H9 (cell line): ENCODE measurements around the gene SCRN3. TPM values are rescaled to one million over a fixed set of nuclear protein-coding genes. Genes with fewer than 3 reads are reported as not detected.

Experiments
- DNase-seq: peaks from one replicate; pipeline ENCODE4 v3.0.0-alpha.2; 2017
- H2AFZ ChIP-seq: one replicate; pipeline ENCODE4 v1.6.1; 2013; ENCODE audit warnings: mild to moderate bottlenecking, low read length, control low read depth, moderate library complexity
- H2AK5ac ChIP-seq: 2 replicates; pipeline ENCODE4 v1.6.1; 2013; ENCODE audit warnings: low read length, control low read depth, mixed read lengths; ENCODE audit not compliant: insufficient read length
- H2BK120ac ChIP-seq: one replicate; pipeline ENCODE4 v1.6.1; 2013; ENCODE audit warnings: low read depth, mild to moderate bottlenecking, low read length, control low read depth, inconsistent platforms; ENCODE audit not compliant: poor library complexity, severe bottlenecking
- H2BK12ac ChIP-seq: 2 replicates; pipeline ENCODE4 v1.6.1; 2013; ENCODE audit warnings: low read length, control low read depth, mixed read lengths, low read depth; ENCODE audit not compliant: insufficient read length
- H2BK15ac ChIP-seq: 2 replicates; pipeline ENCODE4 v1.6.1; 2013; ENCODE audit warnings: low read depth, low read length, control low read depth
- H2BK20ac ChIP-seq: one replicate; pipeline ENCODE4 v1.6.1; 2013; ENCODE audit warnings: low read depth, mild to moderate bottlenecking, low read length, control low read depth, inconsistent platforms; ENCODE audit not compliant: poor library complexity, severe bottlenecking
- H2BK5ac ChIP-seq: 2 replicates; pipeline ENCODE4 v1.6.1; 2013; ENCODE audit warnings: low read length, control low read depth, mixed read lengths; ENCODE audit not compliant: insufficient read length
- H3K14ac ChIP-seq: 2 replicates; pipeline ENCODE4 v1.6.1; 2013; ENCODE audit warnings: low read length, control low read depth; ENCODE audit not compliant: insufficient read depth
- H3K18ac ChIP-seq: 2 replicates; pipeline ENCODE4 v1.6.1; 2013; ENCODE audit warnings: low read depth, mild to moderate bottlenecking, mixed read lengths, low read length, control low read depth; ENCODE audit not compliant: insufficient read length
- H3K23ac ChIP-seq: 2 replicates; pipeline ENCODE4 v1.6.1; 2013; ENCODE audit warnings: low read length, control low read depth, mixed read lengths, low read depth; ENCODE audit not compliant: insufficient read length
- H3K23me2 ChIP-seq: 2 replicates; pipeline ENCODE4 v1.6.1; 2013; ENCODE audit warnings: low read depth, mild to moderate bottlenecking, mixed read lengths, low read length, control low read depth; ENCODE audit not compliant: insufficient read length, poor library complexity, severe bottlenecking
- H3K27ac ChIP-seq: 2 replicates; pipeline ENCODE4 v1.5.1; 2013; ENCODE audit warnings: low read length, control low read depth, mixed read lengths, low read depth; ENCODE audit not compliant: insufficient read length
- H3K27me3 ChIP-seq: 2 replicates; pipeline ENCODE4 v1.6.1; 2013; ENCODE audit warnings: low read length, control low read depth, inconsistent platforms; ENCODE audit not compliant: insufficient read depth
- H3K4ac ChIP-seq: 2 replicates; pipeline ENCODE4 v1.6.1; 2013; ENCODE audit warnings: low read depth, mild to moderate bottlenecking, control low read depth, inconsistent platforms, low read length, moderate library complexity
- H3K4me1 ChIP-seq: 2 replicates; pipeline ENCODE4 v1.6.1; 2013; ENCODE audit warnings: low read length, control low read depth, inconsistent platforms; ENCODE audit not compliant: insufficient read depth
- H3K4me2 ChIP-seq: 2 replicates; pipeline ENCODE4 v1.6.1; 2013; ENCODE audit warnings: low read length, control low read depth, mixed read lengths; ENCODE audit not compliant: insufficient read length, insufficient read depth
- H3K56ac ChIP-seq: 2 replicates; pipeline ENCODE4 v1.6.1; 2013; ENCODE audit warnings: low read depth, mild to moderate bottlenecking, mixed read lengths, low read length, control low read depth; ENCODE audit not compliant: insufficient read length
- H3K79me1 ChIP-seq: 2 replicates; pipeline ENCODE4 v1.6.1; 2013; ENCODE audit warnings: low read depth, mild to moderate bottlenecking, moderate library complexity, low read length, control low read depth, inconsistent platforms; ENCODE audit not compliant: insufficient read depth, poor library complexity, severe bottlenecking
- H3K79me2 ChIP-seq: 2 replicates; pipeline ENCODE4 v1.6.1; 2013; ENCODE audit warnings: low read length, control low read depth, inconsistent platforms; ENCODE audit not compliant: insufficient read depth
- H3K9ac ChIP-seq: 2 replicates; pipeline ENCODE4 v1.6.1; 2013; ENCODE audit warnings: low read length, control low read depth, mixed read lengths; ENCODE audit not compliant: insufficient read length; ENCODE audit errors: extremely low read depth
- H3K9me3 ChIP-seq: one replicate; pipeline ENCODE4 v1.6.1; 2013; ENCODE audit warnings: low read depth, low read length, inconsistent platforms; ENCODE audit not compliant: control insufficient read depth
- H3T11ph ChIP-seq: one replicate; pipeline ENCODE4 v1.6.1; 2013; ENCODE audit warnings: mild to moderate bottlenecking, low read length, control low read depth, inconsistent platforms
- H4K20me1 ChIP-seq: one replicate; pipeline ENCODE4 v1.6.1; 2013; ENCODE audit not compliant: control insufficient read depth, insufficient read length, insufficient read depth
- H4K5ac ChIP-seq: 2 replicates; pipeline ENCODE4 v1.6.1; 2013; ENCODE audit warnings: low read depth, mild to moderate bottlenecking, mixed read lengths, low read length, control low read depth; ENCODE audit not compliant: insufficient read length
- H4K8ac ChIP-seq: replicated peaks from 2 replicates; pipeline ENCODE4 v1.6.1; 2013; ENCODE audit warnings: low read length, control low read depth, mixed read lengths, low read depth; ENCODE audit not compliant: insufficient read length
- H4K91ac ChIP-seq: 2 replicates; pipeline ENCODE4 v1.6.1; 2013; ENCODE audit warnings: low read depth, mild to moderate bottlenecking, moderate library complexity, mixed read lengths, low read length, control low read depth; ENCODE audit not compliant: insufficient read length
- H3K27ac Mint-ChIP-seq, 3 experiments: 2 replicates in 2 of 3; 3 replicates in 1 of 3; pipeline ENCODE4 v1.8.0; 2020 to 2021; ENCODE audit warnings: mixed read lengths in 3 of 3, mild to moderate bottlenecking in 1 of 3, moderate library complexity in 1 of 3
- H3K27me3 Mint-ChIP-seq: 2 replicates; pipeline ENCODE4 v1.8.0; 2021; ENCODE audit warnings: low read depth, mild to moderate bottlenecking, moderate library complexity, mixed read lengths
- H3K36me3 Mint-ChIP-seq, 3 experiments: 2 replicates in 2 of 3; 3 replicates in 1 of 3; pipeline ENCODE4 v1.8.0; 2020 to 2021; ENCODE audit warnings: low read depth in 3 of 3, mixed read lengths in 3 of 3; ENCODE audit not compliant: insufficient read depth in 1 of 3
- H3K4me1 Mint-ChIP-seq, 2 experiments: 2 replicates each; pipeline ENCODE4 v1.8.0; 2020; ENCODE audit warnings: mixed read lengths in 2 of 2
- H3K4me3 Mint-ChIP-seq, 2 experiments: 2 replicates in 1 of 2; 3 replicates in 1 of 2; pipeline ENCODE4 v1.8.0; 2020 to 2021; ENCODE audit warnings: mild to moderate bottlenecking in 2 of 2, mixed read lengths in 2 of 2, moderate library complexity in 1 of 2
- H3K9me3 Mint-ChIP-seq, 2 experiments: 2 replicates in 1 of 2; 3 replicates in 1 of 2; pipeline ENCODE4 v1.8.0; 2020; ENCODE audit warnings: mild to moderate bottlenecking in 2 of 2, mixed read lengths in 2 of 2, moderate library complexity in 1 of 2
- CTCF ChIP-seq: fragments of 200-600 bp; sonication (generic); conservative IDR thresholded peaks from 3 replicates; pipeline ENCODE4 v1.8.0; 2021; ENCODE audit warnings: antibody characterized with exemption, mild to moderate bottlenecking
- WGBS: extraction: QIAGEN DNeasy Blood & Tissue Kit; methylation state at CpG from one replicate; pipeline ENCODE4 v1.1.7; 2013; ENCODE audit warnings: missing lambda C conversion rate, low lambda C conversion rate, mixed read lengths; ENCODE audit not compliant: insufficient read length; ENCODE audit errors: extremely low coverage; 5-methylcytosine and 5-hydroxymethylcytosine counted together
- total RNA-seq: library from RNA; stranded (reverse); gene quantifications from 2 replicates; pipeline ENCODE4 v1.2.1, GENCODE V29; 2021

SCRN3 gene
- total RNA-seq, 1 experiment from 2014 or later, result 8.7 TPM

- Histone ChIP-seq H3K18ac (no peak overlapping the region), H3K4me2 (no peak overlapping the region), H3T11ph (no peak overlapping the region), H2BK5ac (no peak overlapping the region), H3K56ac (no peak overlapping the region), H4K91ac (no peak overlapping the region), H3K9me3 (no peaks in the 10 kb centered on the region), H4K5ac (no peak overlapping the region), H2BK12ac (no peak overlapping the region), H4K20me1 (no peaks in the 10 kb centered on the region), H2BK20ac (no peak overlapping the region), H3K9ac (no peak overlapping the region), H3K79me2 (no peaks in the 10 kb centered on the region), H2BK15ac (no peak overlapping the region), H3K23me2 (no peaks in the 10 kb centered on the region), H2AK5ac (no peak overlapping the region), H3K4ac (no peak overlapping the region), H3K79me1 (no peaks in the 10 kb centered on the region), H3K27me3 (no peaks in the 10 kb centered on the region), H4K8ac (no peak overlapping the region), H2BK120ac (no peak overlapping the region), H2AFZ (no peak overlapping the region), H3K4me1 (no peaks in the 10 kb centered on the region), H3K23ac (no peak overlapping the region), H3K27ac (no peak overlapping the region), H3K14ac (no peak overlapping the region)
- H3K27me3 Mint-ChIP-seq, result no peaks in the 10 kb centered on the region; the same call in 1 of the 2 replicates
- no CpG with 5 or more reads among the region's 4 CpGs for WGBS
- H3K9me3 Mint-ChIP-seq, result peaks cover 0 to 2% of the 10 kb centered on the region in 2 experiments; a peak in 1 of 5 replicates
- TF ChIP-seq CTCF, result no peak
- DNase-seq, result no peak
- no peak overlapping the region for H3K27ac Mint-ChIP-seq
- H3K4me1 Mint-ChIP-seq, result peaks cover 2 to 3% of the 10 kb centered on the region in 2 experiments; a peak in 3 of 4 replicates
- no peak overlapping the region for H3K4me3 Mint-ChIP-seq
- H3K36me3 Mint-ChIP-seq, result no peaks in the 10 kb centered on the region
Measured at GRCh38 chr2:174450021-174450816, 54.7 kb downstream of the SCRN3 start.
